ENCODE results near the gene MBP. TPM values are rescaled to one million over a fixed set of nuclear protein-coding genes. Genes with fewer than 3 reads are reported as not detected.
"Not testable (repeated sequence)": the region's sequence is repeated elsewhere in the genome, so short reads cannot be mapped to it uniquely, and the experiment has no call there.

Gene MBP
- total RNA-seq, 4 donors from 2014 or later, result 44.0 to 68.0 (median 60.2) TPM

DNA sequence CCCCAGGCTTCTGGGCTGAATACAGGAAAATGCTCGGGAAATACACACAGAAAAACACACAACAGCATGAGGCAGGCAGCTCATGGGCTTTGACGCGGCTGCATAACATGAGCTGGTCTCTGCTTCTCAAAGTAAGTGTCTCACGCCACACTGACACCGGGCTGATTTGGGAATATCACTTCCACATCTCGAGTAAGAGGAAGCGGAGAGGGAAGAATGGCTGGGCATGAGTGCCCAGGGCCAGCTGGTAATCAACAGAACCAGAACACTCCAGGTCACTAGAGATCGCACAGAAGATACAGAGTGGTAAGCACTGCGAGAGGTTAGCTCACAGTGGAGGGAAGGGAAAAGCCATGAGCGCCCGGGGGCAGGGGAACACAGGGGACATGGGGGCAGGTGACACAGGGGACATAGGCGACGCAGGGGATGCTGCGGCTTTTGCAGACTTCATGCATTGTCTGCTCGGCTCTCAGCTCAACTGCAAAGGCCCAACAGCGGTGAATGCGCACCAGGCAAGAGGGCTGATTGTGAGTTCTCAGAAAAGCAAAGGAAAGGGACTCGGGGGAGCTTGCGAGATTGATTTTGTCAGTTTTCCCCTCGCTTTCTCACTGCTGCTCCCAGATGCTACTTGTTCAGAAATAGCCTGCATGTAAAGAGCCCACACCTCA is 141.4 kb downstream of the MBP start:
- peaks cover 0 to 3% of the 10 kb centered on the region in 2 donors for H3K4me1 ChIP-seq
- intact Hi-C loops (cut with DNase I), result no loop called here

GRCh38 chr18:76990343-76991020 is 142.1 kb downstream of the MBP start:
- H3K27ac ChIP-seq; H3K27me3 ChIP-seq; H3K36me3 ChIP-seq; intact Hi-C loops (cut with DNase I); H3K4me1 ChIP-seq; H3K4me3 ChIP-seq (replicated peaks in 1 of 3); DNase-seq; H3K9me3 ChIP-seq: not testable (repeated sequence)
- 83 to 95% methylated on average over 8 of the region's 8 CpGs for WGBS, 2 donors

More for the DNA sequence above, 141.4 kb downstream of the MBP start:
- H3K36me3 ChIP-seq, result no peaks in the 10 kb centered on the region
- no peak for DNase-seq
- H3K9me3 ChIP-seq, result no peaks in the 10 kb centered on the region
- 87 to 90% methylated on average over 20 of the region's 20 CpGs for WGBS, 2 donors
- no peak for TF ChIP-seq POLR2A (IDR thresholded peaks at IDR 0.05)
- TF ChIP-seq, protein P1, sequence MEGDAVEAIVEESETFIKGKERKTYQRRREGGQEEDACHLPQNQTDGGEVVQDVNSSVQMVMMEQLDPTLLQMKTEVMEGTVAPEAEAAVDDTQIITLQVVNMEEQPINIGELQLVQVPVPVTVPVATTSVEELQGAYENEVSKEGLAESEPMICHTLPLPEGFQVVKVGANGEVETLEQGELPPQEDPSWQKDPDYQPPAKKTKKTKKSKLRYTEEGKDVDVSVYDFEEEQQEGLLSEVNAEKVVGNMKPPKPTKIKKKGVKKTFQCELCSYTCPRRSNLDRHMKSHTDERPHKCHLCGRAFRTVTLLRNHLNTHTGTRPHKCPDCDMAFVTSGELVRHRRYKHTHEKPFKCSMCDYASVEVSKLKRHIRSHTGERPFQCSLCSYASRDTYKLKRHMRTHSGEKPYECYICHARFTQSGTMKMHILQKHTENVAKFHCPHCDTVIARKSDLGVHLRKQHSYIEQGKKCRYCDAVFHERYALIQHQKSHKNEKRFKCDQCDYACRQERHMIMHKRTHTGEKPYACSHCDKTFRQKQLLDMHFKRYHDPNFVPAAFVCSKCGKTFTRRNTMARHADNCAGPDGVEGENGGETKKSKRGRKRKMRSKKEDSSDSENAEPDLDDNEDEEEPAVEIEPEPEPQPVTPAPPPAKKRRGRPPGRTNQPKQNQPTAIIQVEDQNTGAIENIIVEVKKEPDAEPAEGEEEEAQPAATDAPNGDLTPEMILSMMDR (IDR thresholded peaks at IDR 0.05), result no peak
- no peaks in the 10 kb centered on the region for H3K27me3 ChIP-seq
- no peak overlapping the region for H3K4me3 ChIP-seq (replicated peaks in 1 of 3)
- H3K27ac ChIP-seq, result no peak overlapping the region

DNA sequence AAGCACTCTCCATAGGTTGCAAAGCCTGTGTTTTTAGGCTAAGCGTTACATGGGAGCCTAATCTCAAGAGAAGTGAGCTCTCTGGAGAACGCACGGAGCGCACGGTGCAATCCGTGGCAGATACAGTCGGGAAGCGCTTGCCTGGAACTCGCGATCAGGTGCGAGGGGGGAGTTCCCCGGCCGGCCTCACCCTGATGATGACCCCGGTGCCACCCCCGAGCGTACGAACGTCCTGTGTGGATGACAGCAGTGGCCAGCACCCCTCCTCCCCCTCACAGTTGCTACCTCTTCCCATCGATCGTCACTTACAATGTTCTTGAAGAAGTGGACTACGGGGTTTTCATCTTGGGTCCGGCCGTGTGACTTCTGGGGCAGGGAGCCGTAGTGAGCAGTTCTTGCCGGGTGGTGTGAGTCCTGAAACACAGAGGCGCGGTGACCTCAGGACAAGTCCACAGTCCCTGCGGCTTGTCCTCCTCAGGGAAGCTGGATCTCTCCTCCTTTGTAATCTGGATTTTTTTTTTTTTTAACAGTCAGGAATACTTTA is 142.9 kb downstream of the MBP start:
- no peak for DNase-seq

DNA sequence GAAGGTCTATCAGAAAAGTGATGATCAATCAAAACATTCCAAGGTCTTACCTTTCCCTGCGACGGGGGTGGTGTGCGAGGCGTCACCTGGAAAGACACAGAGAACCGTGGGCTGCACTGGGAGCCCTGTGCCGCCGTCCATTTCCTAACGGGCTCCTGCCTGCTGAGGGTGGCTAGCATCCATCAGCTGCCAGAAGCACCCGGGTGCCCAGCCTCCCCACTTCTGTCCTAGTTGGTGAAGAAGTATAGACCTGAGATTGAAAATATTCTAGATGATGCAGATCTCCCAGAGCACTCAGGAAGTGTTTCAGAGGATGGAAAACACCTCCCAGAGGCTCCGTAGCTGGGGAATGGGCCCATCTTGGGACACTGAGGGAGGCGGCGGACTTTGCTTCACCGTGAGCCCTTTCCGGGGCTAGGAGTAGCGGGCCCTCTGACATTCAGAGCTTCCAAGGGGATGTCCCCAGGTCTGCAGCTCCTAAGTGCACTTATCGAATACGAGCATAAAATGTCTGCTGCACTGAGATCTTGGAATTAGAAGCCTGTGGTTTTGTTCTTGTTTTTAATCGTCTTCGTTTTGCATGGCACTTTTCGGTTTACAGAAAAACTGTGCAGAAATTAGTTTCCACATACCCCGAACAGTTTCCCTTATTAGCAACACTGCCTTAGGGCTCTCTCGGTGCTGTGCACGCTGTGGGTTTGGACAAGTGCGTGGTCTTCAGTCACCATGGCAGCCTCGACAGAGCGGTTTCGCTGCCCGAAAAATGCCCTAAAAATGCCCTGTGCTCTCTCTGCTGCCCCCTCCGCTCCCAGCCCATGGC is 143.5 kb downstream of the MBP start:
- H3K36me3 ChIP-seq, result no peaks in the 10 kb centered on the region
- H3K4me1 ChIP-seq, result no peaks in the 10 kb centered on the region
- intact Hi-C loops (cut with DNase I), result loop anchor here (10.0 kb wide), 1 partner anchor 184 kb away; no protein-coding TSS in a partner anchor
- no peaks in the 10 kb centered on the region for H3K9me3 ChIP-seq
- H3K4me3 ChIP-seq (replicated peaks in 1 of 3), result no peak overlapping the region
- WGBS, 2 donors, result 95 to 96% methylated on average over 29 of the region's 29 CpGs
- no peak overlapping the region for H3K27ac ChIP-seq
- no peak for DNase-seq
- TF ChIP-seq POLR2A (IDR thresholded peaks at IDR 0.05), result no peak
- TF ChIP-seq, protein P1 (IDR thresholded peaks at IDR 0.05), result no peak
- H3K27me3 ChIP-seq, result no peaks in the 10 kb centered on the region

More for the DNA sequence above, 142.9 kb downstream of the MBP start:
- 94% methylated on average over 28 of the region's 28 CpGs for WGBS, 2 donors
- intact Hi-C loops (cut with DNase I), result loop anchor here (10.0 kb wide), 1 partner anchor 185 kb away; no protein-coding TSS in a partner anchor
- H3K27me3 ChIP-seq, result no peaks in the 10 kb centered on the region
- H3K27ac ChIP-seq, result no peak overlapping the region
- no peaks in the 10 kb centered on the region for H3K9me3 ChIP-seq
- H3K4me1 ChIP-seq, result no peaks in the 10 kb centered on the region
- H3K36me3 ChIP-seq, result no peaks in the 10 kb centered on the region
- TF ChIP-seq POLR2A (IDR thresholded peaks at IDR 0.05), result no peak
- TF ChIP-seq, protein P1 (IDR thresholded peaks at IDR 0.05), result no peak
- H3K4me3 ChIP-seq (replicated peaks in 1 of 3), result no peak overlapping the region

Measured in thyroid gland (tissue), 4 donors.